Mammary epithelial cell (primary cell): ENCODE results near the gene KIAA0930.

Experiments
- CTCF ChIP-seq, 2 donors: IDR thresholded peaks in 1 of 2; conservative IDR thresholded peaks in 1 of 2; 2 replicates each; pipeline ENCODE4 v1.5.1; 2011 to 2012; ENCODE audit warnings: inconsistent platforms in 2 of 2, low read length in 2 of 2, mild to moderate bottlenecking in 2 of 2, control low read depth in 1 of 2, low read depth in 1 of 2; ENCODE audit not compliant: insufficient read depth in 1 of 2; ENCODE audit errors: extremely low read depth in 1 of 2
- EZH2 ChIP-seq: IDR thresholded peaks from 2 replicates; pipeline ENCODE4 v1.6.1; 2012; ENCODE audit warnings: low read length, inconsistent platforms, borderline replicate concordance

- no peak for TF ChIP-seq CTCF (conservative IDR thresholded peaks at IDR 0.05 in 1 of 2, IDR thresholded peaks at IDR 0.05 in 1 of 2; ENCODE audit: extremely low read depth in 1 of 2, insufficient read depth in 1 of 2, low read depth in 1 of 2, low read length in 2 of 2)
- TF ChIP-seq EZH2: no peak
Observed at GRCh38 chr22:45233827-45234226, 6.9 kb downstream of the KIAA0930 start.
